ENCODE results near the gene NUTF2. TPM values are rescaled to one million over a fixed set of nuclear protein-coding genes. Genes with fewer than 3 reads are reported as not detected.

Gene NUTF2
- total and polyA plus RNA-seq, 2 of the 8 experiments (the other 6 are each of a cell fraction or from before 2014, with no cell fraction given): 219 to 377 TPM

- Histone ChIP-seq H2BK20ac (ENCODE audit: low read length) (0 out of 2 replicates have a peak overlapping the region, but pooled peaks have one; percentile 61), H3K56ac (replicated peaks; ENCODE audit: insufficient read length, low read depth, low read length) (no peak overlapping the region), H4K20me1 (replicated peaks in 1 of 2; ENCODE audit: control insufficient read depth in 1 of 2, insufficient read depth in 2 of 2, low read length in 2 of 2) (peaks cover 27 to 41% of the 10 kb centered on the region in 2 experiments), H4K91ac (replicated peaks; ENCODE audit: insufficient read length, low read length) (no peak overlapping the region), H3K9ac (replicated peaks in 1 of 4; ENCODE audit: extremely low read depth in 1 of 4, low read depth in 3 of 4, low read length in 3 of 4) (no peak overlapping the region), H2AFZ (ENCODE audit: low read length) (no peak overlapping the region), H3K79me2 (ENCODE audit: control insufficient read depth in 1 of 2, insufficient read depth in 2 of 2, low read length in 2 of 2) (peaks cover 39 to 94% of the 10 kb centered on the region in 2 experiments), H2BK5ac (ENCODE audit: low read depth, low read length) (no peak overlapping the region), H3K23me2 (ENCODE audit: low read depth, low read length) (no peaks in the 10 kb centered on the region), H3K23ac (ENCODE audit: insufficient read length) (no peak overlapping the region), H3K4me2 (ENCODE audit: insufficient read depth in 1 of 2, low read depth in 2 of 2, low read length in 2 of 2) (no peak overlapping the region; a peak in 1 of 4 replicates), H3K27ac (ENCODE audit: low read depth, low read length) (no peak overlapping the region), H3K14ac (ENCODE audit: insufficient read length) (no peak overlapping the region), H3K9me3 (ENCODE audit: insufficient read depth in 2 of 2, low read depth in 1 of 2, low read length in 1 of 2) (no peaks in the 10 kb centered on the region), H3K4me1 (replicated peaks in 1 of 4; ENCODE audit: control insufficient read depth in 3 of 4, insufficient read depth in 4 of 4, low read length in 3 of 4) (peaks cover 8 to 15% (median 13%) of the 10 kb centered on the region in 4 experiments), H3K79me1 (ENCODE audit: low read depth, low read length) (peaks cover 27% of the 10 kb centered on the region), H4K8ac (ENCODE audit: extremely low read depth, insufficient read depth, low read length) (no peak overlapping the region), H3K4me3 (ENCODE audit: extremely low read depth in 1 of 4, insufficient read depth in 2 of 4, low read depth in 3 of 4, low read length in 4 of 4) (no peak overlapping the region), H3K18ac (ENCODE audit: extremely low read depth, low read length) (no peak overlapping the region; the same call in 1 of the 2 replicates), H2BK15ac (ENCODE audit: low read length) (no peak overlapping the region), H2BK12ac (ENCODE audit: low read depth, low read length) (no peak overlapping the region; the same call in 1 of the 2 replicates), H3K27me3 (replicated peaks in 1 of 4; ENCODE audit: control insufficient read depth in 3 of 4, extremely low read depth in 1 of 4, insufficient read depth in 3 of 4, low read length in 3 of 4) (no peaks in the 10 kb centered on the region), H2BK120ac (replicated peaks; ENCODE audit: low read depth, low read length) (no peak overlapping the region), H3K36me3 (ENCODE audit: control insufficient read depth in 2 of 4, insufficient read depth in 4 of 4, low read length in 3 of 4) (peaks cover 0 to 7% (median 3%) of the 10 kb centered on the region in 4 experiments; a peak in 4 of 8 replicates), H3K4ac (replicated peaks; ENCODE audit: insufficient read length, low read depth, low read length) (no peak overlapping the region), H4K5ac (ENCODE audit: insufficient read length, low read depth, low read length) (no peak overlapping the region), H2AK5ac (ENCODE audit: low read depth, low read length) (no peak overlapping the region)
- 92% methylated on average over 10 of the region's 10 CpGs; no CpG with 5 or more reads in 1 of the 2 experiments for WGBS, 2 experiments (ENCODE audit: extremely low coverage in 1 of 2, insufficient coverage in 1 of 2, insufficient read length in 1 of 2, insufficient replicate concordance in 2 of 2, low coverage in 1 of 2, low lambda C conversion rate in 2 of 2, missing lambda C conversion rate in 1 of 2)
- CTCF ChIA-PET (ENCODE audit: partially characterized antibody): interaction anchor here (0.8 to 3.5 kb wide), 7 partner anchors 9 to 125 kb away, joined by 3 to 20 read pairs (median 5); partner anchors contain the start of gene NRN1L
- no peak for FAIRE-seq
- DNase-seq (ENCODE audit: low read depth in 1 of 2, low spot score in 2 of 2): no peak
- POLR2A ChIA-PET (ENCODE audit: partially characterized antibody): interaction anchor here (0.7 to 2.9 kb wide), 7 partner anchors 8 to 196 kb away, joined by 3 to 27 read pairs (median 4); partner anchors contain the start of genes CENPT, EDC4 and NUTF2
- TF ChIP-seq CREB1 (IDR thresholded peaks at IDR 0.05) (no peak), SP4 (IDR thresholded peaks at IDR 0.05; ENCODE audit: low read length) (no peak), SP1 (IDR thresholded peaks at IDR 0.05; ENCODE audit: low read depth, low read length) (no peak), KDM1A (IDR thresholded peaks at IDR 0.05; ENCODE audit: borderline replicate concordance, low read length) (no peak), SUZ12 (IDR thresholded peaks at IDR 0.05; ENCODE audit: low read length) (no peak), POLR2AphosphoS5 (IDR thresholded peaks at IDR 0.05; ENCODE audit: low read depth, low read length) (no peak), KDM4A (IDR thresholded peaks at IDR 0.05; ENCODE audit: low read depth, low read length, severe bottlenecking) (no peak), MAX (IDR thresholded peaks at IDR 0.05) (no peak), BRCA1 (IDR thresholded peaks at IDR 0.05; ENCODE audit: low read depth, low read length) (no peak)
These were observed 9.1 kb downstream of the NUTF2 start for GRCh38 chr16:67855789-67856188.
